Vagina (tissue), 2 donors: ENCODE results near the gene TMEM150A. TPM values are rescaled to one million over a fixed set of nuclear protein-coding genes. Genes with fewer than 3 reads are reported as not detected.

Source experiments
- DNase-seq, 2 donors: peaks; one replicate each; pipeline ENCODE4 v3.0.0-alpha.2; 2017; ENCODE audit errors: extremely low spot score in 2 of 2
- H3K27ac ChIP-seq: fragments of 200-600 bp; sonication (generic); one replicate; pipeline ENCODE4 v1.5.1; 2019
- H3K27me3 ChIP-seq: fragments of 200-600 bp; sonication (generic); one replicate; pipeline ENCODE4 v1.5.1; 2019
- H3K36me3 ChIP-seq, 2 donors: fragments of 200-600 bp; sonication (generic); one replicate each; pipeline ENCODE4 v1.5.1; 2017 to 2019
- H3K4me1 ChIP-seq: fragments of 200-600 bp; sonication (generic); one replicate; pipeline ENCODE4 v1.5.1; 2019
- H3K4me3 ChIP-seq, 2 donors: fragments of 200-600 bp; sonication (generic); 1 replicate in 1 of 2; 2 replicates in 1 of 2; pipeline ENCODE4 v1.5.1; 2016 to 2019
- H3K9me3 ChIP-seq: fragments of 200-600 bp; sonication (generic); one replicate; pipeline ENCODE4 v1.5.1; 2019
- CTCF ChIP-seq, 3 experiments: fragments of 450-650 bp in 2 of 3; fragments of 200-600 bp in 1 of 3; sonication (generic) in 1 of 3; IDR thresholded peaks; one replicate each; pipeline ENCODE4 v1.5.1; 2017 to 2019; ENCODE audit warnings: antibody characterized with exemption in 3 of 3, mild to moderate bottlenecking in 2 of 3, moderate library complexity in 2 of 3
- POLR2A ChIP-seq, 2 donors: fragments of 450-650 bp; IDR thresholded peaks; one replicate each; pipeline ENCODE4 v1.6.1; 2017; ENCODE audit warnings: antibody characterized with exemption in 2 of 2, mild to moderate bottlenecking in 2 of 2, moderate library complexity in 2 of 2
- POLR2AphosphoS5 ChIP-seq, 2 donors: sonication (generic); formaldehyde crosslinking; IDR thresholded peaks; one replicate each; pipeline ENCODE4 v1.9.0; 2017; ENCODE audit warnings: antibody characterized with exemption in 2 of 2, mild to moderate bottlenecking in 2 of 2, low read depth in 1 of 2; ENCODE audit not compliant: insufficient read depth in 1 of 2
- intact Hi-C: fragments of 100-400 bp; cut with DNase I; formaldehyde crosslinking; loops from one replicate; pipeline ENCODE4 v1.15.1; 2023
- total RNA-seq: library from RNA; depleted of rRNA; stranded (reverse); fragments of >200 nt; gene quantifications from one replicate; pipeline ENCODE4 v1.2.3, GENCODE V29; 2016

The TMEM150A gene
- total RNA-seq, 1 donor from 2014 or later, result 22.6 TPM

- no peaks in the 10 kb centered on the region for H3K36me3 ChIP-seq
- no peaks in the 10 kb centered on the region for H3K27me3 ChIP-seq
- H3K4me3 ChIP-seq, result peak overlapping the region; percentile 17 to 44
- H3K27ac ChIP-seq, result peak overlapping the region; percentile 45
- TF ChIP-seq CTCF (IDR thresholded peaks at IDR 0.05) (no peak), POLR2AphosphoS5 (IDR thresholded peaks at IDR 0.05; ENCODE audit: insufficient read depth in 1 of 2, low read depth in 1 of 2) (no peak), POLR2A (IDR thresholded peaks at IDR 0.05) (no peak)
- no peaks in the 10 kb centered on the region for H3K9me3 ChIP-seq
- intact Hi-C loops, result no loop called here
- DNase-seq, result no peak
- peaks cover 30% of the 10 kb centered on the region for H3K4me1 ChIP-seq
These were observed 23.1 kb downstream of the TMEM150A start for GRCh38 chr2:85579266-85579935.

- no peaks in the 10 kb centered on the region for H3K36me3 ChIP-seq
- peak overlapping the region; percentile 45 for H3K27ac ChIP-seq
- H3K4me3 ChIP-seq, result peak overlapping the region; percentile 35 to 44
- no peaks in the 10 kb centered on the region for H3K27me3 ChIP-seq
- peak in 1 of 2 donors; percentile 13 for TF ChIP-seq POLR2AphosphoS5 (IDR thresholded peaks at IDR 0.05; ENCODE audit: insufficient read depth in 1 of 2, low read depth in 1 of 2)
- TF ChIP-seq CTCF (IDR thresholded peaks at IDR 0.05), result no peak
- TF ChIP-seq POLR2A (IDR thresholded peaks at IDR 0.05), result no peak
- intact Hi-C loops, result no loop called here
- H3K4me1 ChIP-seq, result peaks cover 25% of the 10 kb centered on the region
- no peak for DNase-seq
- H3K9me3 ChIP-seq, result no peaks in the 10 kb centered on the region
These were observed 24.0 kb downstream of the TMEM150A start for GRCh38 chr2:85578243-85579180.

- peaks cover 23% of the 10 kb centered on the region for H3K4me1 ChIP-seq
- DNase-seq, result no peak
- intact Hi-C loops, result no loop called here
- no peaks in the 10 kb centered on the region for H3K27me3 ChIP-seq
- H3K36me3 ChIP-seq, result no peaks in the 10 kb centered on the region
- no peaks in the 10 kb centered on the region for H3K9me3 ChIP-seq
- peak within 1 kb of the TSS; percentile 35 to 44 for H3K4me3 ChIP-seq
- no peak for TF ChIP-seq POLR2AphosphoS5 (IDR thresholded peaks at IDR 0.05; ENCODE audit: insufficient read depth in 1 of 2, low read depth in 1 of 2)
- no peak for TF ChIP-seq POLR2A (IDR thresholded peaks at IDR 0.05)
- TF ChIP-seq CTCF (IDR thresholded peaks at IDR 0.05), result no peak
- H3K27ac ChIP-seq, result peak within 1 kb of the TSS; percentile 45
These were observed 24.9 kb downstream of the TMEM150A start, which contains the start of gene VAMP8 for GRCh38 chr2:85577386-85578242. Gene VAMP8 (plus strand): TSS chr2:85577586. CDS start chr2:85577647, 61 bp downstream.

GRCh38 chr2:85577063-85577385 lies 25.5 kb downstream of the TMEM150A start:
- no peaks in the 10 kb centered on the region for H3K27me3 ChIP-seq
- TF ChIP-seq CTCF (IDR thresholded peaks at IDR 0.05) (no peak), POLR2AphosphoS5 (IDR thresholded peaks at IDR 0.05; ENCODE audit: insufficient read depth in 1 of 2, low read depth in 1 of 2) (no peak), POLR2A (IDR thresholded peaks at IDR 0.05) (no peak)
- intact Hi-C loops, result no loop called here
- peaks cover 23% of the 10 kb centered on the region for H3K4me1 ChIP-seq
- no peak for DNase-seq
- no peaks in the 10 kb centered on the region for H3K9me3 ChIP-seq
- H3K36me3 ChIP-seq, result no peaks in the 10 kb centered on the region
- peak overlapping the region in 1 of 2 donors; percentile 44 for H3K4me3 ChIP-seq
- peak overlapping the region; percentile 45 for H3K27ac ChIP-seq
